Ishikawa (cell line): ENCODE measurements around the gene ALDH1L1.

Source experiments
- CEBPB ChIP-seq: IDR thresholded peaks from 2 replicates; pipeline ENCODE4 v1.6.1; 2012
- EGR1 ChIP-seq: IDR thresholded peaks from 2 replicates; pipeline ENCODE4 v1.6.1; 2012
- EP300 ChIP-seq: IDR thresholded peaks from 2 replicates; pipeline ENCODE4 v1.6.1; 2012; ENCODE audit warnings: borderline replicate concordance
- FOXM1 ChIP-seq: IDR thresholded peaks from 2 replicates; pipeline ENCODE4 v1.6.1; 2012; ENCODE audit warnings: low read depth, borderline replicate concordance
- MAX ChIP-seq: IDR thresholded peaks from 2 replicates; pipeline ENCODE4 v1.6.1; 2012
- RAD21 ChIP-seq: IDR thresholded peaks from 2 replicates; pipeline ENCODE4 v1.6.1; 2012; ENCODE audit warnings: low read depth
- TAF1 ChIP-seq: IDR thresholded peaks from 2 replicates; pipeline ENCODE4 v1.6.1; 2012; ENCODE audit warnings: low read depth, mild to moderate bottlenecking
- TEAD4 ChIP-seq: IDR thresholded peaks from 2 replicates; pipeline ENCODE4 v1.6.1; 2012
- USF1 ChIP-seq: IDR thresholded peaks from 2 replicates; pipeline ENCODE4 v1.6.1; 2012
- YY1 ChIP-seq: IDR thresholded peaks from 2 replicates; pipeline ENCODE4 v1.6.1; 2012; ENCODE audit warnings: low read depth
- ZBTB7A ChIP-seq: IDR thresholded peaks from 2 replicates; pipeline ENCODE4 v1.6.1; 2012; ENCODE audit warnings: low read depth

- TF ChIP-seq TAF1 (no peak), YY1 (no peak), FOXM1 (no peak), MAX (no peak), USF1 (no peak), EP300 (no peak), EGR1 (no peak), ZBTB7A (no peak), CEBPB (no peak), RAD21 (no peak), TEAD4 (no peak)
These were observed 27.3 kb downstream of the ALDH1L1 start for GRCh38 chr3:126152901-126153694.
